ENCODE results near the gene PLP2.
"Not testable (repeated sequence)": the region's sequence is repeated elsewhere in the genome, so short reads cannot be mapped to it uniquely, and the experiment has no call there.

Gene PLP2

DNA sequence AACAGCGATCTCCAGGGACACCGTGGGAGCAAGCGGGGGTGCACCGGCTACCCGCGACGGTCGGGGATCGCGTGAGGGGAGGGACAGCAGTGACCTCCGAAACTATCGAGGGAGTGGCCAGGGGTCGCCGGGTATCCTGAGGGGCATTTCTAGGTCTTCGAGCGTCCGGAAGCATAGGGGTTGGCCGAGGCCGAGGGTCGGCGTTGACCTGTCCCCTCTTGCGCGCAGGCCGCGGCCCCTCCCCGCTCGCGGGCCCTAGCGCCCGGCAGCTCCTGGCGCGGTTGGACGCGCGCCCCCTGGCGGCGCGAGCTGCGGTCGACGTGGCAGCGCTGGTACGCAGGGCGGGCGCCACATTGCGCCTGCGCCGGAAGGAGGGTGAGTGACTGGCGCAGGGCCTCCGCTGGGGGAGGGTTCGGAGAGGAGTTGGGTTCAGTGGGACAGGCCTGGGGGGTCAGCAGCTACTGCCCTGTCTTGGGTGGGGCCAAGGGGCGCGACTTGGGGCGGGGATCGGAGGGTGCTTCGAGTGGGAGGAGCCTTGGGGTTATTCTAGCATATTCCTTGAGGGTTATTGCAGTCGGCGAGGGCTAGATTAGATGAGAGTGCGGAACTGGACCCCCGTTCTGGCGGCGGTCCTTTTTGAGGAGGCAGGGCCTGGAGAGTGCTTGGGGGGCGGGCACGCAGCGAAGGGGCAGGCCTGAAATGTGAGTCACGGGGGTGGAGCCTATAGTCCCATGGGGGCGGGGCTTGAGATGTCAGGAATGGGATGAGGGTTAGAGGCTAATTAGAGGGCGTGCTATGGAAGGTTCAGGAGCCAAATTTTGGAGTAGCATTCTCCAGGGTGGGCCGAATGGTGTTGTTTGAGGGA, 7.9 kb upstream of the PLP2 start:
- DNase-seq (ENCODE audit: low read depth) = peak; percentile 65

GRCh38 chrX:49164589-49165360, 6.9 kb upstream of the PLP2 start:
- no peak for DNase-seq (ENCODE audit: low read depth)

DNA sequence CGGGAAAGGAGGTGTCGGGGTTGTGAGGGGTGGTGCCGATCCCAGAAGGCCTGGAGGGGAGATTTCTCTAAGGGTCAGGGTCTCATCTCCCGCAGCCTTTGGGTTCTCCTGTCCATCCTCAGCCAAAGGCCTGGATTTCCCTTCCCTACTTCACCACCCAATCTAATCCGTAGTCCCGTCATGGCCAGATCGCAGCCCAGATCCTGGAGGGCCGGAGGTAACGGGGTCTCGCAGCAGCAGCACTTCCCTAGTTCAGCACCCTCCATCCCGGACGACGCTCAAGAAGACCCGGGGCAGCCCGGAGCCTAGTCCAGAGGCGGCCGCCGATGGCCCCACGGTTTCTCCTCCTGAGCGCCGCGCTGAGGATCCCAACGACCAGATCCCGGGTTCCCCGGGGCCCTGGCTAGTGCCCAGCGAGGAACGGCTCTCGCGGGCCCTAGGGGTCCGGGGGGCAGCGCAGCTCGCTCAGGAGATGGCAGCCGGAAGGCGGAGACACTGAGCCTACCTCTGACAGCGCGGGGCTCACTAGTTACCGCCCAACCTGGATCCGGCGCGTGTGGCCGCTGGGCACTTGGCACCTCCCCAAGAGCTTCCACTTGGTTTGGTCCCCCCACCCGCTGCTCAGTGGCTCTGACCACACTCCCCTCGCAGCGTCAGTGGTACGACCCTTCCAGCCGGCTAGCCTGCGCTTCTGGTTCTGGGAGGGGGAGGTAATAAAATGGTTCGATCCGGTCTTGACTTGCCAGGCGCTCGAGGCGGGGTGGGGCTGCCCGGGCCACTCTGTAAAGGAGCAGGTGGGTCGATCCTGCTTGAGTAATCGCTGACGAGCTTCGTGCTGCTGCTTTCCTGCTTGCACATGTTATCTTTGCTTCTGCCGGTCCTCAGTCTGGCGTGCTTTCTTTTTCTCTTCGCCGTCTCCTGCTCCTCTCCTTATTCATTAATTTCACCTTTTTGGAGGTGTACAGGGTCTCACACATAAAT, 5.5 kb upstream of the PLP2 start:
- peak; percentile 50 for DNase-seq (ENCODE audit: low read depth)

DNA sequence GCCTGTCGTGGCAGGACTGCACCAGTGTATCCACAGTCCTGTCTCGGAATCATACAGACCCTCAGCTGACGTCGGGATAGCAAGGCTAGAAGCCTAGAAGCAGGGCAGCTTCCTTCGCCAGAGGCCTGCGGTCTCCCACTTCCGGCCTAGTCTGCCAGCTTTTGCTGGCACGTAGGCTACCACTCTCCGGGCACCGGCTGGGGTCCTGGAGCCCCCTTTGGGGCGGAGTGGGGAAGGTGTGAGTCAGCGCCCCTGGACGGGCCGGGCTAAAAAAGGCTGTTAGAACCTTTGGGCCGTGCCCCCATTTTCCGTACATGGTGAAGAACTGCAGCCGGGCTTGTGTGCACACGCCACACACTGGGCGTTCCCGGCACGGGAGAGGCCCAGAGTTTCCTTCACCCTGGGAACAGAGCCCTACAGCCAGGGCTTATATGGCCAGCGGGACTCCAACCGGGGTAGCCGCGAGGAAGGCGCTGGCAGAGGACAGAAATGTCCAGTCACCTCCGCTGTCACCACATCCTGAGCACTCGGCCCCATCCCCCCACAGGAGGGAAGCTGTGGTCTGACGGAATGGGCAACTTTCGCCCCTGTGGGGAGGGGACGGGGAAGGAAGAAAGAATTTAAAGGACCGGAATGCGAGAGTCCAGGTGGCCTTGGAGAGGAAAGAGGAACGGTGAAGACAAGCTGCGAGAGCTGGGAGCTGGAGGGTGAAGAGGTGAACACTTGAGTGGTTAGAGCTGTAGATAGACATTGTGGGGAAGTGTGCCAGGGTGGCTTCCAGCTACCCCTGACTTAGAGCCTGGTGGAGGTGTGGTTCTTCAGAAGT, 4.6 kb upstream of the PLP2 start:
- peak; percentile 48 for DNase-seq (ENCODE audit: low read depth)

- DNase-seq (ENCODE audit: low read depth) = no peak
Observed at GRCh38 chrX:49167740-49168108, 4.0 kb upstream of the PLP2 start.

DNA sequence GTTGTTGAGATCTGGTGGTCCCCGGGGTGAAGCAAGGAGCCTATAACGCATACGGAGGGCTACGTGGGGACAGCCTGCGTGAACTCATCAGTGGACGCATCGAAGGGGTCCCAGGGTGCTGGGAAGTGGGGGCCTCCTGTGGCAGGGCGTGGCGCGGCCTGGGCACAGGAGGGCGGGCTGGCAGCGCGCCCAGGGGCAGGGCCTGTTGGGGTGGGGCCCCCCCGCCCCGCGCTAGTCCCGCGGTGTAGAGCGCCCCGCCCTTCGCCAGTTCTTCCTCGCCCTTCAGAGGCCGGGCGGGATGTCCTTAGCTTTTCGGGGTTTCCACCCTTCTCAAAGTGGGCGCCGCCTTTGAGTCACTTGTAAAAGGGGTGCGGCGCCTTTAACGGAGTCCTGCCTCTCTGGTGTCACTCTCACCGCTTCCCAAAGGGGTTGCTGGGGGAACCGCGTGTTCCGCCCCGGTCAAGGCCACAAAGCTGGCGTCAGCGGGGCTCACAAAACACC, 632 bp downstream of the PLP2 start:
- peak; percentile 51 for DNase-seq (ENCODE audit: low read depth)

DNA sequence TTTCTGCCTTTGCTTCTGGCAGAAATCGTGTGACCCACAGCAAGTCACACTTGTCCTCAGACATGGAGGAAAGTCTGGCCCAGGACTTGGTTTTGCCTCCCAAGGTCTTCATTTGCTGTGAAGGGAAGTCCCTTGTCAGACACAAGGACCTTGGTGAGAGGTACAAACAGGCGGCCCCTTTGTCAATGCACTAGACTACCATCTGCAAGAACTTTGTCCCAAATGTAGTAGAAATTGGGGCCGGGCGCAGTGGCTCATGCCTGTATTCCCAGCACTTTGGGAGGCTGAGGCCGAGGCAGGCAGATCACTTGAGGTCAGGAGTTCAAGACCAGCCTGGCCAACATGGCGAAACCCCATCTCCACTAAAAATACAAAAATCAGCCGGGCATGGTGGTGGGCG, 1.8 kb downstream of the PLP2 start:
- DNase-seq (ENCODE audit: low read depth) = not testable (repeated sequence)

DNA sequence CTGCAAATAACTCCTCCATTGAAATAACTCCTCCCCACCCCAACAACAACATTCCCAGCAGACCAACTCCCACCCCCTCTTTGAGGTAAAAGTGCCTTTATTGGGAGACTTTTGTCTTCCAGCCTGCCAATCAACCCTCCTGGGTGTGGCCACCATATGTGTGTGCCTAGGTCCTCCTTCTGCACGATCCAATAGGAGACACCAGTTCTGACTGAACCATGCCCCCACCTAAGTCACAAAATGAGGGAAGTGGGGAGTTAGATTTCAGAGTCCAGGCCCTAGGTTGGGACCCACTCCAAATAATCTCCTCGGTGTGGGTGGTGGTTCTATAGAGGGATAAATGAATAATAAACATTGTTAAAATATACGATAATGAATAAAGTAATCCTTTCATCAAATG, 3.0 kb downstream of the PLP2 start:
- DNase-seq (ENCODE audit: low read depth) = no peak

DNA sequence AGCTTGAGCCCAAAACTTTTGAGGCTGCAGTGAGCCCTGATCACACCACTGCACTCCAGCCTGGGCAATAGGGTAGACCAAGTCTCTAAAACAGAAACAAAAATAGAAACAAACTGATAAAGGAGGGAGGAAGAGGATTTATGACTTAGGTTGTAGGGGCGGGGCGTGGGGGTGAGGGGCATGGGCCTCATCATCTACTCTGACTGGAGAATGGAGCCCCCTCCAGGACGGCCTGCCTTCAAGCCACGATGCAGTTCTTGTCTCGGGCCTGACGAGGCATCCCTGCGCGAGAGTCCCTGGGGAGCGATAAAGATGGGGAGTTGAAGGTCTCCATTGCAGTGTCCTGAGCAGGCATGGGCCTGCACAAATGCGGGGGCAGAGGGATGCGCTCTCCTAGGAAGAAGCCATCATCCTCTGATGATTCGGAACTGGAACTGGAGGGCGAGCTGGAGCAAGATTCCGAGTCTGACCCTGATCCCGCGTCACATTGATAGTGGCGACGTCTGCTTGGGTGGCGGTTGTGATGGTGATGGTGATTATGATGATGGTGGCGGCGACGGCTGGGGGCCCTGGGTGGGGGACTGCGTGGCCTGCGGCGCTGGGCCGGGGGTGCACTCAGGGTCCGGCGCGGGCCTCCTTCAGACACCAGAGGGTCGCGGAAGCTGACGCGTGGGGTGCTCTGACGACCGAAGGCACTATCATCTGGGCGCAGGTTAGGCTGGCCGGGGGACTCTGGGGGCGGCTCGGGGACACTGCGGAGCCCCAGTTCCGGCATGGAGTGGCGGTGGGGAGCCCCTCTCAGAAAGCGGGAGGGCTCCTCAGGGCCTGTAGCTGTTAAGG, 4.0 kb downstream of the PLP2 start:
- DNase-seq (ENCODE audit: low read depth) = no peak

DNA sequence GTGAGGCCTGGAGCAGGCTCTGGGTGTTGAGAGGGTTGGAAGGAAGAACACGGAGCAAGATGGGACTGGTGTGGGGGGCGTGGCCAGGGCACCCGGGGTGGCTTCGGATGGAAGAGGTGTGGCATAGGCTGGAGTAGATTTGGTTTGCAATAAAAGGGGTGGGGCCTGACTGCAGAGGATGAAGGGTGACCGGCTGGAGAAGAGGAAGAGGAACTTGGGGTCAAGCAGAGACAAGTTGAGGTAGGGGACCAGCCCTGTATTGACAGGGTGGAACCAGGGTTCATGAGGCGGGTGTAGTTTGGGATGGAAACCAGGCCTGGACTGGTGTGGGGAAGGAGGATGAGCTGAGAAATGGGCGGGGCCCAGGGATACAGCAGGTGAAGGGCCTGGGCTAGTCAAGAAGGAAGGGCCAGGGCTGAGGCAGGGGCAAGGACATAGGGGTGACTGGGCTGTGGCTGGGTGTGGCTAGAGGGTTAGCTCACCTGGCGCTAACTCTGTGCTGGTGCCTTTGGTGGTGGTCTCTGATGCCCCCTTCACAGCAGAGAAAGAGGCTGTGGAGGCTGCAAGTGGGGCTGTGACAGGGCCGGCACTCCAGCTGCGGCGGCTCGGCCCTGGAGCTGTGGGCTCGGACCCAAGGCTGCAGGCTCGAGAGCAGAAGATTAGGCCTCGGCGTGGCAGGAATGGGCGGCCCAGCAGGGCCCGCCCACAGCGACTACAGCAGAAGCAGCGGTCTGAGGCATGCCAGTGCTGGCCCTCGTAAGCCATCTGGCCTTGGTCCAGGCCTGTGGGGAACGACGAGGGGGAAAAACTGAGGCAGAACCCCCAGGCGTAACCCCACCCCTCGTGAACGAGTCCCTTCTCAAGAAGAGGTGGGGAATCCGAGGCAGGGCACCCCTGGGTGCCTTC, 5.0 kb downstream of the PLP2 start:
- DNase-seq (ENCODE audit: low read depth) = no peak

- DNase-seq (ENCODE audit: low read depth) = no peak
Observed at GRCh38 chrX:49177338-49177833, 5.7 kb downstream of the PLP2 start.

- no peak for DNase-seq (ENCODE audit: low read depth)
Observed at GRCh38 chrX:49177873-49178480, 6.3 kb downstream of the PLP2 start.

GRCh38 chrX:49178537-49178936, 6.8 kb downstream of the PLP2 start:
- DNase-seq (ENCODE audit: low read depth) = no peak

GRCh38 chrX:49179358-49179757, 7.7 kb downstream of the PLP2 start:
- no peak for DNase-seq (ENCODE audit: low read depth)

GRCh38 chrX:49183701-49184281, 12.1 kb downstream of the PLP2 start:
- no peak for DNase-seq (ENCODE audit: low read depth)

GRCh38 chrX:49184294-49185281, 12.9 kb downstream of the PLP2 start:
- no peak for DNase-seq (ENCODE audit: low read depth)

Measured in stimulated activated CD8-positive, alpha-beta memory T cell treated with anti-CD3 and anti-CD28 coated beads, Interleukin-12 subunit alpha, Interleukin-12 subunit beta, amount 100 ng/mL, for 4 hours (primary cell).